Esophagus muscularis mucosa (tissue), 4 donors: ENCODE data around the gene ITGA2. TPM values are rescaled to one million over a fixed set of nuclear protein-coding genes. Genes with fewer than 3 reads are reported as not detected.

Source experiments
- DNase-seq: peaks from one replicate; pipeline ENCODE4 v3.0.0-alpha.2; 2017; ENCODE audit errors: extremely low spot score
- H3K27ac ChIP-seq, 4 donors: fragments of 200-600 bp; sonication (generic); replicated peaks in 1 of 4; 1 replicate in 3 of 4; 2 replicates in 1 of 4; pipeline ENCODE4 v1.5.1; 2016 to 2019; ENCODE audit warnings: mild to moderate bottlenecking in 1 of 4
- H3K27me3 ChIP-seq, 4 donors: fragments of 200-600 bp; sonication (generic); one replicate each; pipeline versions ENCODE4 v1.5.1 to v1.6.0; 2016 to 2019
- H3K36me3 ChIP-seq, 4 donors: fragments of 200-600 bp; sonication (generic); one replicate each; pipeline ENCODE4 v1.5.1; 2016 to 2019
- H3K4me1 ChIP-seq, 4 donors: fragments of 200-600 bp; sonication (generic); one replicate each; pipeline ENCODE4 v1.5.1; 2016 to 2019
- H3K4me3 ChIP-seq, 4 donors: fragments of 200-600 bp; sonication (generic); 1 replicate in 2 of 4; 2 replicates in 2 of 4; pipeline ENCODE4 v1.5.1; 2016 to 2019; ENCODE audit warnings: mild to moderate bottlenecking in 4 of 4, moderate library complexity in 1 of 4
- H3K9me3 ChIP-seq, 4 donors: fragments of 200-600 bp; sonication (generic); 1 replicate in 3 of 4; 2 replicates in 1 of 4; pipeline ENCODE4 v1.5.1; 2016 to 2019
- CTCF ChIP-seq, 3 experiments: fragments of 200-600 bp in 2 of 3; fragments of 450-650 bp in 1 of 3; sonication (generic) in 2 of 3; IDR thresholded peaks; one replicate each; pipeline ENCODE4 v1.5.1; 2017 to 2019; ENCODE audit warnings: antibody characterized with exemption in 3 of 3, mild to moderate bottlenecking in 2 of 3, moderate library complexity in 1 of 3
- EP300 ChIP-seq: sonication (generic); formaldehyde crosslinking; IDR thresholded peaks from one replicate; pipeline ENCODE4 v1.6.1; 2017; ENCODE audit warnings: antibody characterized with exemption
- POLR2A ChIP-seq: fragments of 450-650 bp; IDR thresholded peaks from one replicate; pipeline ENCODE4 v1.6.1; 2017; ENCODE audit warnings: antibody characterized with exemption, moderate library complexity, mild to moderate bottlenecking, low read depth
- POLR2AphosphoS5 ChIP-seq, 2 donors: sonication (generic); formaldehyde crosslinking; IDR thresholded peaks; one replicate each; pipeline ENCODE4 v1.6.1; 2017; ENCODE audit warnings: antibody characterized with exemption in 2 of 2
- WGBS: methylation state at CpG from one replicate; pipeline ENCODE4 v1.1.5; 2018; 5-methylcytosine and 5-hydroxymethylcytosine counted together
- intact Hi-C: fragments of 100-400 bp; cut with DNase I; formaldehyde crosslinking; loops from one replicate; pipeline ENCODE4 v1.15.1; 2023
- total RNA-seq, 4 donors: library from RNA; depleted of rRNA; stranded (reverse); fragments of >200 nt; gene quantifications; one replicate each; pipeline versions ENCODE4 v1.1.0 to v1.2.1, GENCODE V29; 2016

Gene ITGA2
- total RNA-seq, 4 donors from 2014 or later: 5.0 to 9.6 (median 7.8) TPM

DNA sequence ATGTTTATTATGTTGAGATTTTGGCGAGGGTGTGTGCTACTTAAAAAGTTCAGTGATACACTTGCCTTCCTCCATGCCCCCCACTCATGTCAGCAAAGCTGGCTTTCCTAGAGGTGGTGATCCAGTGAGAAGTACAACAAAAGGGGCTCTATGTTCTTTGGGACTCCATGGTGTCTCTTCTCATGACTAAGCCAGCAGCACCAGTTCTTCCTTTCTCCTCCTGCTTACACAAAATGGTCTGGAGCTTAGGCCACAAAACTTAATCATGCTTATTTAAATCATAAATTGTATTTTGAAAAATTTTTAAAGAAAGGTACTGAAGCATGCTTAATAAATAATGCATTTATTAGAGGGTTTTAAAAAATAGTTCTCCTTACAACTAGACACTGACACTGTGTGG, 98.0 kb downstream of the ITGA2 start:
- intact Hi-C loops: no loop called here
- Histone ChIP-seq H3K36me3 (peaks cover 0 to 6% (median 0%) of the 10 kb centered on the region in 4 donors), H3K4me1 (peaks cover 9 to 28% (median 25%) of the 10 kb centered on the region in 4 donors), H3K27ac (no peak overlapping the region), H3K9me3 (no peaks in the 10 kb centered on the region), H3K4me3 (no peak overlapping the region), H3K27me3 (no peaks in the 10 kb centered on the region)
- TF ChIP-seq CTCF (IDR thresholded peaks at IDR 0.05): no peak
- no peak for TF ChIP-seq POLR2AphosphoS5 (IDR thresholded peaks at IDR 0.05)
- no peak for TF ChIP-seq POLR2A
- no peak for TF ChIP-seq EP300
- WGBS: 90% methylated on average over 1 of the region's 1 CpG
- no peak for DNase-seq

DNA sequence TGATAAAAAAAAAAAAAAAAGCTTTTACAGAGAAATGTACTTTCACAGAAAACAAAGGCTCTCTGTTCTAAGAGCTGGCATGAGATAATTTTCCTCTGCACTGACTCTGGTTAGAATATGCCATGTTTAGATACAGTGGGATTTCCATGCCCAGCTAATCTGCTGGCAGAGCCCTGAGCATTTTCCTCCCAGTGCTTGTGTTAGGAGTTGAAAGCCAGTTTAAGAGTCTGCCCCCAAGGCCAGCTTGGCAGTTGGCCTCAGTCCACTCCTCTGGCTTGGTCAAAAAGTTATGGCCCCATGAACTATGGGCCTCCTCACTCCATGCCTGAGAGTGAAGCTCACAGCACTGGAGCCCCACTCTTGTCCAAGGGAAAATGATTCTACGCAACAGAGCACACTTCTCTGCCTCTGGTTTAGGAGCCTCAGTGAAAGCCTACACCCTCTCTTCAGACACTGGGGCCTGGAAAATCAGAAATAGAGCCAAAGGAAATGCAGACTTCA, 98.5 kb downstream of the ITGA2 start:
- Histone ChIP-seq H3K27ac (no peak overlapping the region), H3K9me3 (no peaks in the 10 kb centered on the region), H3K36me3 (peaks cover 0 to 6% (median 0%) of the 10 kb centered on the region in 4 donors), H3K4me3 (no peak overlapping the region), H3K27me3 (no peaks in the 10 kb centered on the region), H3K4me1 (peaks cover 9 to 29% (median 27%) of the 10 kb centered on the region in 4 donors)
- DNase-seq: no peak
- intact Hi-C loops: no loop called here
- TF ChIP-seq POLR2A: no peak
- 85% methylated on average over 1 of the region's 1 CpG for WGBS

DNA sequence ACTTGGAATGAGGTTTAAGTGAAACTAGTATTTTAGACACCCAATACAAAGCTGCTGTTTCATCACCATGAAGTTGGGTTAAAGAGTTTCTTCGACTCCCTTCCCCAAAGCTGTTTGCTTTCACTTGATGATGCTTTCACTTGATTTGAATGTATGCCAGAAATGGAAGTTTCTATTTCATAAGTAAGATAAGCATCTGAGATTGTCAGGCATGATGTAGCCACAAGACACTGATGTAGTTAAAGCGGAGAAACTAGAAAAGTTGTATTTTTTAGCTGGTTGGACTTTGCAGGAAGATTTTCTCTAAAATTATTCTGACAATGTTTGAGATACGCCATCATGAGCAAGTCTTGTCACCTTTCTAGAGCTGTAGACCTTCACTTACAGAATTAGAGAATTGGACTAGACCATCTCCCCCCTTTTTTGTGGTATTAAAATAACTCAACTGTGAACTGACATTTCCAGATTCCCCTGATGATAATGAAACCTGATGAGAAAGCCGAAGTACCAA, 100.4 kb downstream of the ITGA2 start:
- Histone ChIP-seq H3K27ac (no peak overlapping the region), H3K36me3 (no peaks in the 10 kb centered on the region), H3K4me3 (no peak overlapping the region), H3K27me3 (no peaks in the 10 kb centered on the region), H3K9me3 (no peaks in the 10 kb centered on the region), H3K4me1 (peaks cover 9 to 37% (median 27%) of the 10 kb centered on the region in 4 donors)
- TF ChIP-seq POLR2A: no peak
- no peak for TF ChIP-seq POLR2AphosphoS5 (IDR thresholded peaks at IDR 0.05)
- TF ChIP-seq CTCF (IDR thresholded peaks at IDR 0.05): no peak
- TF ChIP-seq EP300: no peak
- WGBS: 79% methylated on average over 4 of the region's 4 CpGs
- intact Hi-C loops: no loop called here
- DNase-seq: no peak

GRCh38 chr5:53090229-53090628, 101.1 kb downstream of the ITGA2 start:
- no peak overlapping the region for H3K4me3 ChIP-seq
- peaks cover 0 to 5% (median 0%) of the 10 kb centered on the region in 4 donors for H3K36me3 ChIP-seq
- H3K27ac ChIP-seq: no peak overlapping the region
- 75% methylated on average over 5 of the region's 5 CpGs for WGBS
- H3K4me1 ChIP-seq: peaks cover 9 to 37% (median 27%) of the 10 kb centered on the region in 4 donors
- DNase-seq: no peak
- H3K27me3 ChIP-seq: no peaks in the 10 kb centered on the region
- H3K9me3 ChIP-seq: no peaks in the 10 kb centered on the region
- intact Hi-C loops: loop anchor here (10.0 kb wide), 1 partner anchor 55 kb away; no protein-coding TSS in a partner anchor
- no peak for TF ChIP-seq POLR2A

- TF ChIP-seq POLR2A (no peak), CTCF (IDR thresholded peaks at IDR 0.05) (peak in 1 of 3 experiments; percentile 7), EP300 (no peak), POLR2AphosphoS5 (IDR thresholded peaks at IDR 0.05) (no peak)
- no peaks in the 10 kb centered on the region for H3K9me3 ChIP-seq
- WGBS: 87% methylated on average over 2 of the region's 2 CpGs
- intact Hi-C loops: loop anchor here (10.0 kb wide), 1 partner anchor 56 kb away; no protein-coding TSS in a partner anchor
- H3K27ac ChIP-seq: peak overlapping the region; percentile 1 to 18 (median 16)
- H3K4me3 ChIP-seq: no peak overlapping the region
- H3K27me3 ChIP-seq: no peaks in the 10 kb centered on the region
- DNase-seq: no peak
- H3K4me1 ChIP-seq: peaks cover 9 to 37% (median 27%) of the 10 kb centered on the region in 4 donors
- H3K36me3 ChIP-seq: peaks cover 0 to 6% (median 0%) of the 10 kb centered on the region in 4 donors
Observed at GRCh38 chr5:53091289-53091688, 102.1 kb downstream of the ITGA2 start.
